ENCODE results near the gene SPATA45. TPM values are rescaled to one million over a fixed set of nuclear protein-coding genes. Genes with fewer than 3 reads are reported as not detected.

The SPATA45 gene
- total and polyA plus RNA-seq, 8 donors = 0.26 TPM; not detected in 7

GRCh38 chr1:212828395-212828794, 19.1 kb downstream of the SPATA45 start:
- TF ChIP-seq CTCF (IDR thresholded peaks at IDR 0.05) = no peak
- Histone ChIP-seq H3K4me1 (peaks cover 0 to 10% (median 0%) of the 10 kb centered on the region in 3 donors), H3K36me3 (no peaks in the 10 kb centered on the region), H3K9me3 (no peaks in the 10 kb centered on the region), H3K27ac (no peak overlapping the region), H3K4me3 (no peak overlapping the region), H3K27me3 (no peaks in the 10 kb centered on the region)
- ATAC-seq (no peak), FAIRE-seq (no peak), DNase-seq (no peak)
- intact Hi-C loops (cut with DNase I) = no loop called here
- 77 to 87% methylated on average over 2 of the region's 2 CpGs for WGBS, 2 donors

GRCh38 chr1:212827831-212828278, 19.6 kb downstream of the SPATA45 start:
- intact Hi-C loops (cut with DNase I) = no loop called here
- 54 to 57% methylated on average over 5 of the region's 5 CpGs for WGBS, 2 donors

GRCh38 chr1:212827171-212827776, 20.2 kb downstream of the SPATA45 start:
- no peaks in the 10 kb centered on the region for H3K4me1 ChIP-seq
- no peak overlapping the region for H3K27ac ChIP-seq
- intact Hi-C loops (cut with DNase I) = no loop called here
- no peak for TF ChIP-seq CTCF (IDR thresholded peaks at IDR 0.05)
- H3K9me3 ChIP-seq = no peaks in the 10 kb centered on the region
- WGBS, 2 donors = 93 to 94% methylated on average over 4 of the region's 4 CpGs
- H3K27me3 ChIP-seq = no peaks in the 10 kb centered on the region
- ATAC-seq (no peak), FAIRE-seq (no peak), DNase-seq (no peak)
- no peaks in the 10 kb centered on the region for H3K36me3 ChIP-seq
- no peak overlapping the region for H3K4me3 ChIP-seq

More at GRCh38 chr1:212827831-212828278, 19.6 kb downstream of the SPATA45 start:
- DNase-seq (no peak), FAIRE-seq (no peak), ATAC-seq (no peak)
- Histone ChIP-seq H3K27ac (no peak overlapping the region), H3K4me1 (peaks cover 0 to 4% (median 0%) of the 10 kb centered on the region in 3 donors), H3K27me3 (no peaks in the 10 kb centered on the region), H3K9me3 (no peaks in the 10 kb centered on the region), H3K4me3 (no peak overlapping the region), H3K36me3 (no peaks in the 10 kb centered on the region)
- TF ChIP-seq CTCF (IDR thresholded peaks at IDR 0.05) = no peak

GRCh38 chr1:212825798-212826452, 21.5 kb downstream of the SPATA45 start:
- no peak for TF ChIP-seq CTCF (IDR thresholded peaks at IDR 0.05)
- Histone ChIP-seq H3K9me3 (no peaks in the 10 kb centered on the region), H3K4me1 (no peaks in the 10 kb centered on the region), H3K27ac (no peak overlapping the region), H3K36me3 (no peaks in the 10 kb centered on the region), H3K27me3 (no peaks in the 10 kb centered on the region), H3K4me3 (no peak overlapping the region)
- intact Hi-C loops (cut with DNase I) = no loop called here
- DNase-seq (no peak), ATAC-seq (no peak), FAIRE-seq (no peak)
- 93 to 98% methylated on average over 6 of the region's 6 CpGs for WGBS, 2 donors

- 91 to 96% methylated on average over 16 of the region's 16 CpGs for WGBS, 2 donors
- intact Hi-C loops (cut with DNase I) = no loop called here
- ATAC-seq (no peak), DNase-seq (no peak), FAIRE-seq (no peak)
- Histone ChIP-seq H3K4me1 (no peaks in the 10 kb centered on the region), H3K4me3 (no peak overlapping the region), H3K36me3 (no peaks in the 10 kb centered on the region), H3K27ac (no peak overlapping the region), H3K27me3 (no peaks in the 10 kb centered on the region), H3K9me3 (no peaks in the 10 kb centered on the region)
- no peak for TF ChIP-seq CTCF (IDR thresholded peaks at IDR 0.05)
Measured at GRCh38 chr1:212824201-212824600, 23.2 kb downstream of the SPATA45 start.

All from pancreas (tissue), 10 donors.